HT-29 (cell line): ENCODE data around the gene CPXM2. TPM values are rescaled to one million over a fixed set of nuclear protein-coding genes. Genes with fewer than 3 reads are reported as not detected.

ENCODE experiments used
- total RNA-seq: library from RNA; depleted of rRNA; stranded (reverse); fragments of >200 nt; shearing (Covaris generic); gene quantifications from 2 replicates; pipeline ENCODE4 v1.2.3, GENCODE V29; 2014; rRNA removed

Gene CPXM2
- total RNA-seq, 1 experiment from 2014 or later, result not detected

Other genes starting within 250 kb of the CPXM2 start
- not detected in 2 replicates for gene GPR26, start 225.5 kb downstream of the CPXM2 start, total RNA-seq
- gene CHST15, start 201.8 kb upstream of the CPXM2 start, total RNA-seq, result not detected in 2 replicates